Panc1 (cell line): ENCODE results near the gene MNAT1.

ENCODE experiments used
- SIN3A ChIP-seq: IDR thresholded peaks from 2 replicates; pipeline ENCODE4 v1.6.1; 2012; ENCODE audit warnings: low read depth, mild to moderate bottlenecking, low read length, moderate library complexity, borderline replicate concordance; ENCODE audit not compliant: insufficient read depth
- TF ChIP-seq, protein P1 (sequence below): fragments of 450-650 bp; IDR thresholded peaks from 2 replicates; pipeline ENCODE4 v1.5.1; 2017; ENCODE audit warnings: mild to moderate bottlenecking

DNA sequence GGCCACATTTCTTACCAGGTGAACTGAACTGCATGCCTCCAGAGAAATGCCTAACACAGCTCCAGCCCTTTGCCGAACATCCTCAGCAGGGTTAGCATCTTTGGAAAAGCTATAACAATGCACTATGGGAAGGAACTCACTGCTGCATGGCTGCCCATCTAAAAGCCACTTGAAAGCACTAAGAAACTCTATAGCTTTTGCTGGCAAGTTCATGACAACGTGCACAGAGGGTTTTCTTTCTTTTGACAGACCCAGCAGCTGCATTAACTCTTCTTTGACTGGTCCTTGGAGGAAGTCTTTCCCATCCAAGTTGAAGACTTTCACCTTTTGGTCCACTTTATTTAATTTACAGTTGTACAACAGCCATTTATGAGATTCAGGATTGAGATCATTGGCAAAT is 241.0 kb downstream of the MNAT1 start:
- TF ChIP-seq SIN3A, result no peak
- TF ChIP-seq, protein P1, sequence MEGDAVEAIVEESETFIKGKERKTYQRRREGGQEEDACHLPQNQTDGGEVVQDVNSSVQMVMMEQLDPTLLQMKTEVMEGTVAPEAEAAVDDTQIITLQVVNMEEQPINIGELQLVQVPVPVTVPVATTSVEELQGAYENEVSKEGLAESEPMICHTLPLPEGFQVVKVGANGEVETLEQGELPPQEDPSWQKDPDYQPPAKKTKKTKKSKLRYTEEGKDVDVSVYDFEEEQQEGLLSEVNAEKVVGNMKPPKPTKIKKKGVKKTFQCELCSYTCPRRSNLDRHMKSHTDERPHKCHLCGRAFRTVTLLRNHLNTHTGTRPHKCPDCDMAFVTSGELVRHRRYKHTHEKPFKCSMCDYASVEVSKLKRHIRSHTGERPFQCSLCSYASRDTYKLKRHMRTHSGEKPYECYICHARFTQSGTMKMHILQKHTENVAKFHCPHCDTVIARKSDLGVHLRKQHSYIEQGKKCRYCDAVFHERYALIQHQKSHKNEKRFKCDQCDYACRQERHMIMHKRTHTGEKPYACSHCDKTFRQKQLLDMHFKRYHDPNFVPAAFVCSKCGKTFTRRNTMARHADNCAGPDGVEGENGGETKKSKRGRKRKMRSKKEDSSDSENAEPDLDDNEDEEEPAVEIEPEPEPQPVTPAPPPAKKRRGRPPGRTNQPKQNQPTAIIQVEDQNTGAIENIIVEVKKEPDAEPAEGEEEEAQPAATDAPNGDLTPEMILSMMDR, result no peak
